ENCODE results near the gene NOP53.
"Not testable (repeated sequence)": the region's sequence is repeated elsewhere in the genome, so short reads cannot be mapped to it uniquely, and the experiment has no call there.

NOP53 gene

GRCh38 chr19:47718415-47719046 lies 26.8 kb upstream of the NOP53 start:
- DNase-seq (ENCODE audit: low spot score) = not testable (repeated sequence)

- DNase-seq (ENCODE audit: low spot score) = no peak
These were observed 26.1 kb upstream of the NOP53 start for GRCh38 chr19:47719047-47719859.

GRCh38 chr19:47720669-47721422 lies 24.5 kb upstream of the NOP53 start:
- DNase-seq (ENCODE audit: low spot score) = no peak

GRCh38 chr19:47723581-47723940 lies 21.8 kb upstream of the NOP53 start:
- DNase-seq (ENCODE audit: low spot score) = no peak

GRCh38 chr19:47725759-47726401 lies 19.5 kb upstream of the NOP53 start:
- DNase-seq (ENCODE audit: low spot score) = no peak

- no peak for DNase-seq (ENCODE audit: low spot score)
These were observed 18.9 kb upstream of the NOP53 start for GRCh38 chr19:47726467-47726866.

- DNase-seq (ENCODE audit: low spot score) = not testable (repeated sequence)
These were observed 17.1 kb upstream of the NOP53 start for GRCh38 chr19:47728295-47728694.

- no peak for DNase-seq (ENCODE audit: low spot score)
These were observed 15.9 kb upstream of the NOP53 start for GRCh38 chr19:47729468-47729798.

- DNase-seq (ENCODE audit: low spot score) = peak; percentile 46
These were observed 15.4 kb upstream of the NOP53 start for GRCh38 chr19:47729799-47730520.

- no peak for DNase-seq (ENCODE audit: low spot score)
These were observed 14.8 kb upstream of the NOP53 start for GRCh38 chr19:47730521-47730889.

- no peak for DNase-seq (ENCODE audit: low spot score)
These were observed 14.4 kb upstream of the NOP53 start for GRCh38 chr19:47730910-47731309.

GRCh38 chr19:47735131-47735530 lies 10.2 kb upstream of the NOP53 start:
- no peak for DNase-seq (ENCODE audit: low spot score)

- DNase-seq (ENCODE audit: low spot score) = no peak
These were observed 4.4 kb upstream of the NOP53 start for GRCh38 chr19:47740866-47741519.

- DNase-seq (ENCODE audit: low spot score) = no peak
These were observed 3.7 kb upstream of the NOP53 start for GRCh38 chr19:47741544-47742140.

GRCh38 chr19:47742634-47743033 lies 2.7 kb upstream of the NOP53 start:
- DNase-seq (ENCODE audit: low spot score) = no peak

GRCh38 chr19:47746129-47746528 lies 783 bp downstream of the NOP53 start:
- not testable (repeated sequence) for DNase-seq (ENCODE audit: low spot score)

- DNase-seq (ENCODE audit: low spot score) = no peak
These were observed 4.0 kb downstream of the NOP53 start for GRCh38 chr19:47749326-47749725.

- no peak for DNase-seq (ENCODE audit: low spot score)
These were observed 5.4 kb downstream of the NOP53 start for GRCh38 chr19:47750752-47751151.

- DNase-seq (ENCODE audit: low spot score) = no peak
These were observed 7.3 kb downstream of the NOP53 start for GRCh38 chr19:47752440-47753211.
